ENCODE results near the gene UBL7. TPM values are rescaled to one million over a fixed set of nuclear protein-coding genes. Genes with fewer than 3 reads are reported as not detected.

UBL7 gene
- total and polyA plus RNA-seq, 2 of the 8 experiments (the other 6 are each of a cell fraction or from before 2014, with no cell fraction given) = 71.5 to 183 TPM

DNA sequence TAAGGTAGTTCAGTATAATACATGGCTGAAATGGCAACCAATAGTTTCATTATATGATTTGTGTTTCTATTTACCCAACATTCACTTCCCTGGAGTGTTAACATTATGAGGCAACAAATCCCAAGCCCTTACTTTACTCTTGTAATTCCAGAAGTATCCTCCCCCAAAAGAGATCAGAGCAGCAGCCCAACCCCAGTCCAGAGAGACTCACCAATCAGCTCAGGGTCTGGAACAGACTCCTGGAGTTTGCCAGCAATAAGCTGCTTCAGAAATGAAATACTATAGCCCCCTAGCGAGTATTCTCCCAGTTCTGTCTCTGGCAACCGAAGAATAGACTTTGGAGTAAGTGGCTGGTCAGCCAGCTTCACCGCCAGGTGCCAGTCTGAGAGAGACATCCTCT lies 2.5 kb downstream of the UBL7 start:
- no peak overlapping the region for H3K23ac ChIP-seq (ENCODE audit: insufficient read length)
- H3K4me2 ChIP-seq (ENCODE audit: insufficient read depth in 1 of 2, low read depth in 2 of 2, low read length in 2 of 2) = no peak overlapping the region
- no peak overlapping the region for H4K91ac ChIP-seq (replicated peaks; ENCODE audit: insufficient read length, low read length)
- H3K79me1 ChIP-seq (ENCODE audit: low read depth, low read length) = no peaks in the 10 kb centered on the region; the same call in 1 of the 2 replicates
- ChIA-PET POLR2A (ENCODE audit: partially characterized antibody) (interaction anchor here (1.0 kb wide), 1 partner anchor 30 kb away, joined by 3 read pairs; no protein-coding TSS in a partner anchor), CTCF (ENCODE audit: partially characterized antibody) (interaction anchor here (1.0 to 9.1 kb wide), 7 partner anchors 9 to 86 kb away, joined by 3 to 78 read pairs (median 4); no protein-coding TSS in a partner anchor)
- H3K9me3 ChIP-seq (ENCODE audit: insufficient read depth in 2 of 2, low read depth in 1 of 2, low read length in 1 of 2) = no peaks in the 10 kb centered on the region
- no peak overlapping the region for H4K8ac ChIP-seq (ENCODE audit: extremely low read depth, insufficient read depth, low read length)
- H3K18ac ChIP-seq (ENCODE audit: extremely low read depth, low read length) = no peak overlapping the region
- no peaks in the 10 kb centered on the region for H4K20me1 ChIP-seq (replicated peaks in 1 of 2; ENCODE audit: control insufficient read depth in 1 of 2, insufficient read depth in 2 of 2, low read length in 2 of 2)
- DNase-seq (ENCODE audit: low read depth in 1 of 2, low spot score in 2 of 2) (no peak), FAIRE-seq (no peak)
- no peaks in the 10 kb centered on the region for H3K27me3 ChIP-seq (replicated peaks in 1 of 4; ENCODE audit: control insufficient read depth in 3 of 4, extremely low read depth in 1 of 4, insufficient read depth in 3 of 4, low read length in 3 of 4)
- no peak overlapping the region for H3K4ac ChIP-seq (replicated peaks; ENCODE audit: insufficient read length, low read depth, low read length)
- peaks cover 0 to 9% of the 10 kb centered on the region in 2 experiments; a peak in 2 of 4 replicates for H3K79me2 ChIP-seq (ENCODE audit: control insufficient read depth in 1 of 2, insufficient read depth in 2 of 2, low read length in 2 of 2)
- H3K56ac ChIP-seq (replicated peaks; ENCODE audit: insufficient read length, low read depth, low read length) = no peak overlapping the region
- peaks cover 3 to 7% (median 5%) of the 10 kb centered on the region in 4 experiments; a peak in 7 of 8 replicates for H3K36me3 ChIP-seq (ENCODE audit: control insufficient read depth in 2 of 4, insufficient read depth in 4 of 4, low read length in 3 of 4)
- H4K5ac ChIP-seq (ENCODE audit: insufficient read length, low read depth, low read length) = no peak overlapping the region
- H3K4me1 ChIP-seq (replicated peaks in 1 of 4; ENCODE audit: control insufficient read depth in 3 of 4, insufficient read depth in 4 of 4, low read length in 3 of 4) = no peaks in the 10 kb centered on the region; a peak in 1 of 7 replicates
- H2BK12ac ChIP-seq (ENCODE audit: low read depth, low read length) = no peak overlapping the region
- no peak overlapping the region for H3K4me3 ChIP-seq (ENCODE audit: extremely low read depth in 1 of 4, insufficient read depth in 2 of 4, low read depth in 3 of 4, low read length in 4 of 4)
- peaks cover 15% of the 10 kb centered on the region for H3K23me2 ChIP-seq (ENCODE audit: low read depth, low read length)
- H2BK5ac ChIP-seq (ENCODE audit: low read depth, low read length) = no peak overlapping the region
- no peak overlapping the region for H3K27ac ChIP-seq (ENCODE audit: low read depth, low read length)
- H3K14ac ChIP-seq (ENCODE audit: insufficient read length) = no peak overlapping the region
- no peak overlapping the region for H2BK120ac ChIP-seq (replicated peaks; ENCODE audit: low read depth, low read length)
- H2AK5ac ChIP-seq (ENCODE audit: low read depth, low read length) = no peak overlapping the region
- H3K9ac ChIP-seq (replicated peaks in 1 of 4; ENCODE audit: extremely low read depth in 1 of 4, low read depth in 3 of 4, low read length in 3 of 4) = no peak overlapping the region
- H2AFZ ChIP-seq (ENCODE audit: low read length) = no peak overlapping the region
- no peak overlapping the region for H2BK20ac ChIP-seq (ENCODE audit: low read length)
- WGBS, 2 experiments (ENCODE audit: extremely low coverage in 1 of 2, insufficient coverage in 1 of 2, insufficient read length in 1 of 2, insufficient replicate concordance in 2 of 2, low coverage in 1 of 2, low lambda C conversion rate in 2 of 2, missing lambda C conversion rate in 1 of 2) = 87% methylated on average over 3 of the region's 3 CpGs; no CpG with 5 or more reads in 1 of the 2 experiments
- H2BK15ac ChIP-seq (ENCODE audit: low read length) = no peak overlapping the region
- TF ChIP-seq CHD1 (IDR thresholded peaks at IDR 0.05; ENCODE audit: low read depth, low read length) (no peak), POLR2AphosphoS5 (IDR thresholded peaks at IDR 0.05; ENCODE audit: low read depth, low read length) (no peak), RNF2 (IDR thresholded peaks at IDR 0.05; ENCODE audit: borderline replicate concordance, low read depth, low read length, missing control alignments, poor library complexity, severe bottlenecking) (no peak), EZH2 (IDR thresholded peaks at IDR 0.05; ENCODE audit: low read depth, low read length, severe bottlenecking) (no peak), CBX5 (IDR thresholded peaks at IDR 0.05; ENCODE audit: low read depth, low read length) (no peak), JUN (IDR thresholded peaks at IDR 0.05; ENCODE audit: low read depth, low read length) (no peak), CREB1 (IDR thresholded peaks at IDR 0.05) (no peak), JUND (IDR thresholded peaks at IDR 0.05; ENCODE audit: low read length) (no peak), GABPA (IDR thresholded peaks at IDR 0.05; ENCODE audit: borderline replicate concordance, insufficient read depth, low read length) (no peak), KDM5A (IDR thresholded peaks at IDR 0.05; ENCODE audit: low read length) (no peak), TEAD4 (IDR thresholded peaks at IDR 0.05; ENCODE audit: low read depth, low read length) (no peak), E2F6 (IDR thresholded peaks at IDR 0.05) (no peak), RFX5 (IDR thresholded peaks at IDR 0.05; ENCODE audit: borderline replicate concordance, low read depth, low read length) (no peak), RXRA (IDR thresholded peaks at IDR 0.05; ENCODE audit: insufficient read depth, low read depth, low read length) (no peak)

Measured in H1 (cell line).